ENCODE data around the gene SOHLH2.

SOHLH2 gene

DNA sequence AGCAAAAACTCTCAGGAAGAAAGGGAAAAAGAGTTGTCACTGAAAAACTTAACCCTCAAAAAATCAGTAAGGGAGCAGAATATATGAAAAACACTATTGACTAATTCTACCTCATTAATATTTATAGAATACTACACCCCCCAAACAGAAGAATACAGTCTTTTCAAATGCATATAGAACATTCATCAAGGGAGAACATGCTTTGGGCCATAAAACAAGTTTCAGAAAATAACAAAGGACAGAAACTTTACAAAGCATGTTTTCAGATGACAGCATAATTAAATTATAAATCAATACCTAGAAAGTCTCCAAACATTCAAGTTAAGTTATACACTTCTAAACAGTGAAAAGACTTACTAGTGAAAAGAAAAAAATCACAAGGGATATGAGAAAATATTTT is 30.5 kb downstream of the SOHLH2 start:
- no peak for DNase-seq

DNA sequence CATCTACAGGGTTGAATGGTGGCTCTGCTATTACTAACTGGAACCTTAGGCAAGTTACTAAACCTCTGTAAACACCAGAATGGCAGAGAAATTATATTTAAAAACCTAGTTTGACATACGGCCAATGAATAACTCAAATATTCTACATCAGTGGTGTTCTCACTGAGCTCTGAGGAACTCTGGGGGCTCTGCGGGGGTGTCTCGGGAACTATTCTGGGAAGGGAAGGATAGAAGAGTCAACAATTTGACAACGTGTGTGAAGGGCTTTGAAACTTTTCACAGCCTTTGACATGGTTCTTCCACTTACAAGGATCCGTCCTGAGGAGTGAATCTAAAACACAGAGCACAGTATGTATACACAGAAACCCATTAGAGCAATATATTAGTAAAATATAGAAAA is 38.7 kb downstream of the SOHLH2 start:
- DNase-seq = no peak

DNA sequence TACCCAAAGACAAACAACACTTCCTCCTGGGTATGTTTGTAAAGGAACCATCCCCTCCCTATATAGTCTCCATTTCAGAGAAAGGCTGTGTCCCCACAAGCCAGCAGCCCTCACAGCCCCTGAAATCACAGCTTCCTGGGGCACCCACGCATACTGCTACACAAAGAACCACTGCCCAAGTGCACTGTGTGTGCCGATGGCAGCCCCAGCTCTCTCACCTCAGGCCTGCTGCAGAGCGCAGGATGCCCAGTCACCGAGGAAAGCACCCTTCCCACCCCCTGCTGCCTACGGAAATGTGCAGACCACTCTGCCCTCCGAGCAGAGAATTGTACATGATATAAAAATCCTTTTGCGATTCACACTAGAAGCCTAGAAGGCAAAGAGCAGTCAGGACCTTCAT is 39.4 kb downstream of the SOHLH2 start:
- DNase-seq = no peak

DNA sequence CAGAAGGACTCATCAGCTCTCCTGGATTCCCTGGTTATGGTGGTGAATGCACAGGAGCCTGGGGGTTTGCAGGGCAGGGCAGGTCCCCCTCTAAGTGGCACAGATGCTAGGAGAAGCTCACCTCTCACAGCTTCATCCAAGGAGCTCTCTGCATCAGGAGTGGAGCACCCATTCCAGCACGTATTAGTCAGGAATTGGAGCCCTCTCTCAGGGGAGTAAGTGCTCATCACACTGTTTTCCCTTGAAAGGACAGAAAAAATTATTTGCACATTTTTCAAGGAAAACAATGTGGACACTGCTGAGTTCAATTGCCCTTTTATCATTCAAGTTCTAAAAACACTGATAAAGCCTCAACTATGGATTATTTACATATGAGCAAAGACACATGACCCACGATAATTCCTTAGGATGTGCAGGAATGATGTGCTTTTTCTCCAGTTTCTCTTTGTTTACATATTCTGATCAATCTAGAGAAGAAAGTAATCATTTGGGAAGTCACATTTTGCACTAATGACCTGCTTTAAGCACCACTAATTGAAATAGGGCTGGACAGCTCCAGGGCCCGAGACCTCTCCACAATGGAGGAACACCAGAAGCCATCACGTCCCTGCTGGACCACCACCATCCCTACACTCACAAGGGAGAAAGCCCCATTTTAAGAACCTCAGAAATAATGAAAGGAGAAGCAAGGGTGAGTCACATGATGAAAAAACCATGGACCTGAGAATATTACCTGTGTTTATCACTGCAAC is 40.6 kb downstream of the SOHLH2 start:
- DNase-seq = no peak

DNA sequence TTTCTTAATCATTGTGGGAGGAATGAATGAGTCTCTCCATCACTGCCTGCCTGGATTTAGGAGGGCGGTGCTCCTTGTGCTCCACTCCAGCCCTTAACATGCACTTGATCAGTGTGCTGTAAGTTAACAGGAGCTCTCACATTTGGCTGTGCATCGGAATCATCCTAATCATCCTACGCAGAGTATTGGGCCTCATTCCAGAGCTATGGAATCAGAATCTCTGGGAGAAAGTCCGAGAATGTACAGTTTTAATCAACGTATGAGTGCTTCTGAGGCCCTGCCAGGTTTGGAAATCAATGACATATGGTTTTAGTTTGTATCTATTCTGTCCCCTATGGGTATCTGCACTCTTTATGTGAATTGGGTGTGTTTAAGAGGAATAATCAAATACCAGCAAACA is 48.3 kb downstream of the SOHLH2 start:
- DNase-seq = no peak

DNA sequence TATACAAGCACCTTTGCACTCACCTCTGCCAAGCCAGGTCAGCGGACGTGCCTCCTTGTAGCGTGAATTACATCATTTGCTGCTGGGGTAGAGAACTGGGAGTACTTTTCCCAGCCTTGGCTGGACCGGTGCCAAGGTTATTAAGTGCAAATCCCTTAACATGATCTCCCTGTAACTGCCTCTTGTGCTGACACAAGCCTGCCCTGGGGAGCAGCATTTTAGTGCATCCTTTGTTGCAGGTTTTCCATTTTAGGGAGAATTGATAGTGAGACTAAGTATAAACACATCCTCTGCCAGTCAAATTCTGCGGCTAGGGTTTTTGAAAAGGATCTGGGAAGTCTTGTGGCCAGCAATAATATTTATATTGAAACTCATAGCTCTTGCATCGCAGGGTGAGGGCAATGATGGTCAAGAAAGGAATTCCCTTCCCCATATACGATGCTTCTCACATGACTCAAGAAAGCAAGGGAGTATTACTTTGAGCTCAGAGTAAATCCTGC is 50.5 kb downstream of the SOHLH2 start:
- DNase-seq = peak; percentile 94

DNA sequence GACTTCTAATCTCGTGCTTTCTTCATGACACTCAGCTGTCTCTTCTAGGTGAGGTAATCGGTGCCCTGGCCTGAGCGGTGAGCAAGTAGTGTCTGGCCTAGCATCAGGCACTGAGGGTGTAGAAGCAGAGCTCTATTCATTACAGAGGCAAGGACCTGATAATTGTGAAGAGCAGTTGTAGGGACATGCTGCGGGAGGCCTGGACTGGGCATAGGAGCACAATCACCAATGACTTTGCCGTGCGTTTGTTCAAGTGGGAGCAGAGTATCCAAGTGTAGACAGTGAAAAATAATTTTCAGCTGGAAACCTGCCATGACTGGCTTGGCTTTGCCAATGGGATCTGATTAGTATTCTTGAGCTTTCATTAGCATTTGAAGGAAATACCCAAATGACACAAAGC is 51.1 kb downstream of the SOHLH2 start:
- DNase-seq = no peak

DNA sequence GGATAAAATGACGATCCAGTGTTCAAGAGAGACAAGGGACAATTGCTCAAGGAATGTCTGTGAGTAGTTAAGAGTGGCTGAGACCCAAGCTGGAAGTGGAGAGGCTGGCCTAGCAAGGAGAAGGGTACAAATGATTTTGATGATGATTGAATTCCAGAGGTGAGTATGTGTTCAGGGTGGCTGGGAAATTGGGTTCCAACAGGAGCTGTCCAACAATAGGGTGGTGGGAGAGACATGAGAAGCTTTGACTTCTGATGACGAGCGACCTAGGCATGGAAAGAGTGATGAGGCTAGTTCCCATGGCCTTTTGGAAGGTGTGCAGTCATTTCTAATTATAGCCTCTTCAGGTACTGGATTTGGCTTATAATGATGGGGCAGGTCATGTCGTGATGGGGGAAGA is 54.1 kb downstream of the SOHLH2 start:
- DNase-seq = no peak

DNA sequence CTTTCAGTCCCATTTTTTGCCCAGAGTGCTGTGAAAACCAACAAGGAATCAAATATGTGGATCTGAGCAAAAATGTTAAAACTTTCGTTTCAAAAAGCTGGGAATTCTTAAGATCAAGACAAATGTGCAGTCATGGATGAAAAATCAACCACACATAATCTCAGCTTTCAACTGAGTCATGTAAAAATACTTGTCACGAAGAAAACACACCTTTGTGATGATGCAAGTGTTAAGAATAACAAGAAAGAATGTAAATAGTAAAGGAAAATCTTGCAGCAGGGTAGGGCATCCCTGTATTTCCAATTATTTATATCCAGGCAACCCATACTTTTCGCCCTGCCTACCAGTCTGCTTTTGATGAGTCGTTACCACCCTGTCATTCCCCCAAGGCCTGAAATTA is 55.7 kb downstream of the SOHLH2 start:
- DNase-seq = no peak

DNA sequence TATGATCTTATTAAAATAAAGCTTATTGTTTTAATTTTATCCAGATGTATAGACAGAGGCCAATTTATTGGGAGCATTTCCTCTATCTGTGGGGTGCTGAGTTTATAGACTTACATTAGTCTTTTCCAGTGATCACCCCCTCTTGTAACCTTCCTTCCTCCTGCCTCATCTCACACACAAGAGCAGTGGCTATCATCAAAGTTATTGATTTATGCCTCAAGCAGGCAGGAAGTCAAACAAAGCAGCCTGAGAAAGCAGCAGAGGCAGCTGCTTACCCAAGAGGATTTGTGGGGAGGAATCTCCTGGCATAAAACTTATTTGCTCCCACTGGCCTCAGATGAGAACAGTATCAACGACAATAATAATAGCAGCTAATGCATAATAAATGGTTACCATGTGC is 56.9 kb downstream of the SOHLH2 start:
- no peak for DNase-seq

DNA sequence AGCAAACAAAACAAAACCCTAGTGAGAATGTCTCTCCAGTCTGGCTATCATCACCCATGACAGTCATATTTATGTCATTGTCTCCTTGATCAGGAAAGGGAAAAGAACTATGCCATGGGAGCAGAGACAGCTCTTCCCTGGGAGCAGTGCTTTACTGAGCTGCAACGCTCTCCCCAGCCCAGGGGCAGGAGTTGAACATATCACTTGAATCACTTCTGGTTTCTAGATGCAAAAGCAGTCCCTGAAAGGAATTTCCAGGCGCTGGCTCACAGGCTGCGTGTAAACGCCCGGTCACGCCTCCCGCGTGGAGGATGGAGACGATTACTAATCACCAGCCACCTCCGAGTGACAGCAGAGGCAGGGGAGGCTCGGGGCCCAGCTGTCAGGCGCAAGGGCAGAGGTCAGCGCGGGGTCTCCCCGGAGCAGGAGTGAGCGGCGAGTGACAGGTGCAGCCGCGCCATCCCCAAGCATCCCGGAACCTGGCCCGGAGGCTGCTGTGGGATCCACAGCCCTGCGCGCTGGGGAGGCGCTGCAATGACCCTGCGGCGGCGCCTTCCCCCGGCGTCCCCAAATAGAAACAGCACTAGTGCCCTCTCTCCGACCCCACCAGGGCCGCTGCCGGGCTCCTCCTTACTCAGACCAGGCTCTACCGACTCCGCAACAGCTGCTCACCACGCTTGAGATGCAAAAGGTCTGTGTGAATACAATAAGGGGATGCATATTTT is 59.6 kb downstream of the SOHLH2 start:
- no peak for DNase-seq

DNA sequence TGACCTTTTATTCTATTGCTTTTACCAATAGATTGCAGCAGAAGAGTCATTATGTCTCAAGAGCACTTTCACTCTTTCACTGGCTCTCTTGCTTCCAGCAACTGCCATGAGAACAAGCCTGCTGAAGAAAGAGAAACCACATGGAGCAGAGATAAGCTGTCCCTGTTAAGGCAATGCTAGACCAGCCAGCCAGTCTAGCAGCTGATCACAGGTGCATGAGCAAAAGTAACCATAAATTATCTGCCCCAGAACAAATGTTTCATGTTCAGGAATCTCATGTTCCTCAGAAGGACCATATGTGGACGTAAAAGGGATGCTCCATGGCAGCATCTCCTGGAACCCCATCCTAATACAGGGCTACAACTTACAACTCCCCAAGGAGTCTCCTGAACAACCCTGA is 62.8 kb downstream of the SOHLH2 start:
- DNase-seq = no peak

DNA sequence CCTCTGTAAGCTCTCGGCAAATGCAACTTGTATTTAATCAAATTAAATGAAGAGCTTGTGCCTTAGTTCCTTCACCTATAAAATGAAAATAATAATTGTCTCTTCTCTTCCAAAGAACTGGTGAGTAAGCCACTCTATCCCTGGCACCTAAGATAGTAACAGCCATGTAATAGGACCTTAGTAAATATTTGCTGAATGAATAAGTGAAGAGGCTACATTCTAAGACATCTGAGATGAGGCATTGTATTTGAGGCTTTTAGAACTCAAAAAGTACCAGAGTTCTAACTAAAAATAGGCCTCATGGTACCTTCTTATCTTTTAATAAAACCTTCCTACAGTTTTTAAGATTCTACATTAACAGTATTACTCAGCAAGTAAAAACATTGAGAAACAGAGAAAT is 65.9 kb downstream of the SOHLH2 start:
- DNase-seq = no peak

DNA sequence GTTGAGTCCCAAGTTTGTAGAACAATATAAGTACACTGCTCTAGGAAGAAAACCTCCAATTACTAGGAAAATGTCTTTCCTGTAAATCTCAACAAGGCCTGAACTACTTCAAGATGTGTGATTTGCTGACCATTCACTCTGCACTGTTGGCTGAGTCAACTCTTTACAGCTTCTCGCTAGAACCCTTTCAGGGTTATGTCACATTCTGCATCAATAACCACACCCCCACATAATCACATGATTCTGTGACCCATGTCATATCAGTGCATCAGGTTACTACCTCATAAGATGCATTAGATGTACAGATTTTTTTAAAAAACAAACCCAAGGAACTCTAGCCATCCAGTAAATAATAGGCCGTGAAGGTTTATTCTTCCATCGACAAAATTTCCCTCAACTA is 67.0 kb downstream of the SOHLH2 start:
- no peak for DNase-seq

DNA sequence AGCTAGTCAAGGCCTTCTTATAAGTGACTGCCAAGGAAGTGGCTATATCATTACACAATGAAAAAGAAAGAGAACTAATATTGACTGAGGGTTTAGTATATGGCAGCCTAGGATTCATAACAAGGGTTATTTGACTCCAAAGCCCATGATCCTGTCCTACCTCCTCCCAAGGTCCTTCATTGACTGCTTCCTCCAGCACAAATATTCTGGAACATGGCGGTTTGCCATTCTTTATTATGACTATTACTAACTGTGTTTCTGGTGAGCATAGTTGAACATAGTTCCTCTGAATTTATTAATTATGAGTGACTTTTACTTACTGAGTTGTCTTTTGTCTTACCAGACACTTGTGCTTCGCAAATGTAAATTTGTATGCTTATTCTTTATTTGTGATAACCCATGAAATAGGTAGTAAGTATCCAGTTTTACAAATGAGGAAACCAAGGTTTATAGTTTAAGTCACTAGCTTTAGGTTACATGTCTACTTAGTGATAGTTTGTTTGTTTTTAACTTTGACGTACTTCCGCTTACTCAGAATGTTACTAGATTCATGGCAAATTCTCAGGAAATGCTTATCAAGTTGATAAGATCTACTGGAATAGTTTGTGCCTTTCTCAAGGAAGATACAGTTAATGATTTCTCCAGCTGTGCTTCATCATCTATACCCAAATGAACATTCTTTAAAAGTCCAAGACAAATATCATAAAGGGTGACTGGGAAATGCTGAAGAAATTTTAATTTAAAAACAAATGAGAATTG is 67.7 kb downstream of the SOHLH2 start:
- no peak for DNase-seq

DNA sequence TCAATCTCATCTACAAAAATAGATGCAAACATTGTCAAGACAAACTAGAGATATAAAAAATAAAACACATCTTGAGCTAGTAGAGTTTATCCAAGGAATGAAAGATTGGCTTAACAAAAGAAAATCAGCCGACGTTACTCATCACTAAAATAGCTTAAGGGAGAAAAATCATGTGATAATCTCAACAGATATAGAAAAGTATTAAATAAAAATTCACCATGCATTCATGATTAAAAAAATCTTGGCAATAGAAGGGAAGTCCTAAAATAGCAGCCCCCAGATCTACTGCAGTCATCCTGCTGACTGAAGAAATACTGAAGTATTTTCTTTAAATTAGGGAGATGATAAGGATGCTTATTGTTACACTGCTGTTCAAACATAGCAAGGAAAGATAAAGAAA is 70.6 kb downstream of the SOHLH2 start:
- no peak for DNase-seq

DNA sequence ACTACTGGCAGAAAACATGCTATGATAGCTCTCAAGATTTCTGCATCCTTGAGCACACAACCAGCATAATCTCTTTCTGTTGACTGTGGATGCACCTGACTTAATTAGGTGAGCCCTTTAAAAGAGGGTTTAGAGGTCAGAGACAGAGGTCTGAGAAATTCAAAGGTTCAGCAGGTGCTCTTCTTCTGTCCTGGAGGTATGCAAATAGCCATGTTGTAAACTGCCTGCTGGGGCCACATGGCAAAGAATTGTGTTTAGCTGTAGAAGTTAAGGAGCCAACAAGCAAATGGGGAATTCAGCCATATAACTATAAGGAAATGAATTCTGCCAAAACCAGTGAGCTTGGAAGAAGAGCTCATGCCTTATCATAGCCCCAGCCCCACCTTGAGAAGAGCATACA is 71.6 kb downstream of the SOHLH2 start:
- DNase-seq = no peak

DNA sequence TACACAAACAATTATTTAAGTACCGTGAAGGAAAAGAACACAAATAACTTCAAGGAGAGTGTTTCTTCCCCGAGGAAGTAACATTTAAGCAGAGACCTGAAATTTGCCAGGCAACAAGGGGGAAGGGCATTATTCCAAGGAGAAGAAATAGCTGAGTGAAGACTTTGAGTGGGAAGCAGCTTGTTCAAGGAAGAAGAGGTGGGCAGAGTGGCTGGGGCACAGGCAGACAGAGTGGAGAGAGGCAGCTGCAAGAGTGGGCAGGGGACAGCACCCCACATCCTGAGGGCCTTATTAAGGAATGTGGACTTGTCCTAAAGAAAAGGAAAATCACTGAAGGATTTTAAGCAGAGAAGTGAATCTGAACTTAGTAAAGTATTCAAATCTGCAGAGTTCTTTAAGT is 78.5 kb downstream of the SOHLH2 start:
- no peak for DNase-seq

DNA sequence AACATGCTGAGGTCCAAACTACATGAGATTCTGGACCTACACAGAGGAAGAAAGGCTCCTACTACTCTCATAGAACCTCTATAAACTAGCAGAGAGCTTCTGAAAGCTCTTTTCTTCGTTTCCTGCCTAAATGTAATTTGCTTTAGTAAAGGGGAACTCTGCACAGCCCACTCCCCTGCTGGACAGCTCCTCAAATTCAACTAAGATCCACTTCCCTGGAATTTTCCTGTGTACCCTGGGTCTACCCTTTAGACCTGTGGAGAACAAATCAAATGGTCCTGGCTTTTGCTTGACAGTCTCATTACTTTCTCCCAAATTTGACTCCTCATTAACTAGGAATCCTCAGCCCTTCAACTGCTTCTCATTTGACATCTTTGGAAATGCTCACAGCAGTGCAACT is 79.7 kb downstream of the SOHLH2 start:
- no peak for DNase-seq

DNA sequence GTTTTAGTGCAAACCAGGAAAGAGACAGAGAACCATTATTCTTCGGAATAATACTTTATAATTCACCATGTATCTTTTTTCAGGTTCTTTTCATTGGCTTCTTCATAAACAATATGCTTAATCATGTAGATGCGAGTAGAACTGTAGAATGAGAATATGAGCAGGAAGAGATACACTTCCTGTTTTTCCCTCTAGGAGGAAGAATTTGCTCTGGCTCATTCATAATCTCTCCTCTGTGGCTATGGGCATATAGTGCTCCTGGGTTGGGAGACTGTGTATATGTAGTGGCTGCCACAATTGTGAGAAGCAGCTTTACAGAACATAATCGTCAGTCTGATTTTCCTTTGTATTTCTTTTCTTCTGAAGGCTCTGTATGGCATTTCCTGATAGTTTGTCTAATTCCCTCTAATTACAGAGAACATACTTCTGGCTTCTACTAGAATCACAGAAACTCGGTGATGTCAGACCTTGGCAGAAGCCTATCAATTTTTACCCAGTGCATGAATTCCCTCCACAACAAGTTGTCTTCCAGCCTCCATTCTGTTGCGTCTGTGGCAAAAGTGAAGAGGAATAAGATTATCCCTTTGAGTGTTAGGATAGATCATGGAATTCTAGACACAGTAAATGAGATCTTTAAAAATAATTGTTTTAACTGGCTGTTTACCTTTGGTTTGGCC is 80.3 kb downstream of the SOHLH2 start:
- DNase-seq = no peak

DNA sequence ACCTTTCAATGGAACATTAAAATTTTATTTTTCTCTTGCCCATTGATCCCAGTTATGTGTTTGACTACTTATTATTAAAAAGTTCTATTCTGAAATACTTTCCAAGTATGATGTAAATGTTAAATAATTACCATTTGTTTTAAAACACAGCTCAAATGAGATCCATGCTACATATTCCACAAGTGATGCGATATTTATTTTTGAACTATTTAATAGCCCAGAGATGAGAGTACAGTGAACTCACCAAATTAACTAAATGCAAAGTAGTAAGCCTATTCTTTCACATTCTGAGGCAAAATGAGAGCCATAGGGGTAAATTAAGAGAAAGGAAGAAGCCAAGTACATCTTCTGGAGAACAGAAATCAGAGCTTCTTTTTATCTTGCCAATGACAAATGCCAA is 82.0 kb downstream of the SOHLH2 start:
- DNase-seq = no peak

DNA sequence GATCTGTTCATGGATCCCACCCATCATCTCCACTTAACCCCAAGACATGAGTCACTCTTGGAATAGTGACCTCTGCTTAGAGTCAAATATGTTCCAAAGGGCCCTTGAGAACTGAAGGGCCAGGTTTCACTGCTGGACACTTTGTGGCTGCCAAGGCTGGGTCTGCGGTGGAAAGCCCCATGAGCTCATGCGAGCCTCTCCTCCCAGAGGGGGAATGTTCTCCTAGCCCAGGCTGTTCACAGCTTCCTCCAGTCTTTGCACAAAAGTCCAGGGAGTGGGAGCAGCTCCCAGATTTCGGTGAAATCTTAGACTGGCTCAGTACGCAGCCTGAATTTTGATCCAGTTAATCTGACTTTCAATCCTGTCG is 82.4 kb downstream of the SOHLH2 start:
- DNase-seq = no peak

DNA sequence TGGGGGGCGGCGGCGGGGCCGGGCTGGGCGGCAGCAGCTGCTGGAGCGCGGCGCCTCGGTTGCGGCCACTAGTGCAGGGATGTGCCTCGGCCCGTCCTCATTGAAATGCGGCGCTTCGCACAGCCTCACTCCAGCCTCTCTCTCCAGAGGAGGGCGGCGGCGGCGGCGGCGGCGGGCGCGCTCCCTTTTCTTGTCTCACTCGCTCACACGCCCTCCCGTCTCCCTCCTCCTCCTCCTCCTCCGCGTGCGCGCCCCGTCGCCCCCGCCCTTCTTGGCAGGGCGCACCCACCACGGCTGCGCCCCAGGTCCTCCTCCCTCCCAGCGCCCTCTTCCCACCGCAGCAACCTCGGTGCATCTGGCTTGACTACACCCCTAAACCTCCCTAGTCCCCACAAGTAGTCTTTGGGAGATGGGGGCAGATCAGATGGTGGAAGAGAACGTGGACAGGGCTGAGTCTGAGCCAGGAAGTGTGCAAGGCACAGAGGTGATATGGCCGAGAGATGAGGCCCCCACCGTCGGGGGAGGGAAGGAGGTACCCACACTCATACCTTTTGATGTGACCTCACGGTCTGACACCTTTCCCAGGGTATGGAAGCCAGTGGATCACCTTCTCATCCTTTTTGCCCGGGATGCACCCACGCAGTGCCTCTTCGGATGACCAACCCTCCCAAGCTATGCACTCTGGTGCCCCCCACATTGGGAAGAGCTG is 83.0 kb downstream of the SOHLH2 start, which contains the start of gene DCLK1:
TSS of gene DCLK1 (minus strand) at position 161 of the 709 bp plus-strand sequence.
- peak; percentile 43 for DNase-seq

Data from NCI-H82 (cell line).